HG03460 (cell line): ENCODE data around the gene CHMP4B.

Source experiments
- ATAC-seq: cut with Tn5 transposase; IDR thresholded peaks from one replicate; pipeline ENCODE4 v1.9.1; 2021; ENCODE audit not compliant: unreplicated experiment

The CHMP4B gene

GRCh38 chr20:33890557-33890956 is 79.4 kb downstream of the CHMP4B start:
- ATAC-seq: no peak

GRCh38 chr20:33893314-33893713 is 82.2 kb downstream of the CHMP4B start:
- ATAC-seq: no peak

- no peak for ATAC-seq
Observed at GRCh38 chr20:33894798-33895197, 83.7 kb downstream of the CHMP4B start.

GRCh38 chr20:33896509-33896908 is 85.4 kb downstream of the CHMP4B start:
- ATAC-seq: no peak

GRCh38 chr20:33897313-33897912 is 86.3 kb downstream of the CHMP4B start:
- no peak for ATAC-seq

- no peak for ATAC-seq
Observed at GRCh38 chr20:33899106-33899505, 88.0 kb downstream of the CHMP4B start.

GRCh38 chr20:33900521-33901131 is 89.5 kb downstream of the CHMP4B start:
- ATAC-seq: no peak

- ATAC-seq: no peak
Observed at GRCh38 chr20:33901132-33901523, 90.0 kb downstream of the CHMP4B start.

GRCh38 chr20:33902011-33902410 is 90.9 kb downstream of the CHMP4B start:
- ATAC-seq: no peak
